Inflammatory macrophage treated with lipopolysaccharide for 1 hour (primary cell): ENCODE measurements around the gene RET.

Experiments
- DNase-seq, 2 donors: peaks; one replicate each; pipeline ENCODE4 v3.0.0-alpha.2; 2020 to 2022

Gene RET

GRCh38 chr10:43076876-43077420 is at the start of gene RET:
TSS of gene RET (plus strand) at chr10:43077069. CDS start at chr10:43077259, 190 bp downstream.
- no peak for DNase-seq

- DNase-seq, result no peak
Observed at GRCh38 chr10:43027331-43027955, 49.4 kb upstream of the RET start.

- DNase-seq, result no peak
Observed at GRCh38 chr10:43028143-43028542, 48.7 kb upstream of the RET start.

GRCh38 chr10:43029043-43029442 is 47.8 kb upstream of the RET start:
- DNase-seq, result no peak

- DNase-seq, result no peak
Observed at GRCh38 chr10:43032613-43033012, 44.3 kb upstream of the RET start.

- DNase-seq, result no peak
Observed at GRCh38 chr10:43035800-43036199, 41.1 kb upstream of the RET start.

- DNase-seq, result peak; percentile 26 to 50
Observed at GRCh38 chr10:43036481-43037428, 40.1 kb upstream of the RET start.

GRCh38 chr10:43037440-43037839 is 39.4 kb upstream of the RET start:
- no peak for DNase-seq

GRCh38 chr10:43037942-43038782 is 38.7 kb upstream of the RET start:
- DNase-seq, result no peak

- no peak for DNase-seq
Observed at GRCh38 chr10:43038783-43039623, 37.9 kb upstream of the RET start.

- no peak for DNase-seq
Observed at GRCh38 chr10:43039624-43040481, 37.0 kb upstream of the RET start.

- DNase-seq, result no peak
Observed at GRCh38 chr10:43040482-43041256, 36.2 kb upstream of the RET start.

GRCh38 chr10:43041422-43042342 is 35.2 kb upstream of the RET start:
- DNase-seq, result no peak

GRCh38 chr10:43042503-43043341 is 34.1 kb upstream of the RET start:
- DNase-seq, result no peak

- no peak for DNase-seq
Observed at GRCh38 chr10:43043342-43043772, 33.5 kb upstream of the RET start.

- no peak for DNase-seq
Observed at GRCh38 chr10:43043773-43044447, 33.0 kb upstream of the RET start.

- DNase-seq, result no peak
Observed at GRCh38 chr10:43044448-43044921, 32.4 kb upstream of the RET start.
